ENCODE data around the gene KCNQ1.

DNA sequence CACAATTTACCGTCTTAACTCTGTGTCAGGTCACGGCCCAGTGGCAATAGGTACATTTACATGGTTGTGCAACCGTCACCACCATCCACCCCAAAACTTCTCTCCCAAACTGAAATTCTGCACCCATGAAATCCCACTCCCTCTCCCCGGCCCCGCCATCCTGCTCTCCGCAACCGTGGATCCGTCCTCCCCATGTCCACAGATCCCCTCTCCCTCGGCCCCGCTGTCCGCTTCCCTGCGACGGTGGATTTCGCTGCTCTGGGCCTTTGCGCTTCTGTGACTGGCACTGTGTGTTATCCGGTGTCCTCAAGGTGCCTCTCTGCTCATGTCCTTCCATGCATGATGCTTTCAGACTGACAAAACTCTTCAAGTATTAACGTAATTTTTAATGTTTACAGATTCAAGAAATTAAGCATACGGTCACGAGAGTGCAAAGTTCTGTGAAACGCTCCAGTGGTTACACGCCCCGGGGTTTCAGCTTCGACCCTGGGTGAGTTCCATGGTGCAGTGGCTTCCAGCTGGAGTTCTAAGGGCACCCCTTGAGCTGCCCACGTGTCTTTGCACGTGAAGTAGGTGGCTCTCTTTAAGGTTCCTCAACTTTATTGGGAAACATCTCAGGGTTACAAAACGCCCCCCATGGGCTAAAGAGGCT, 76.4 kb downstream of the KCNQ1 start:
- TF ChIP-seq GATA3 (IDR thresholded peaks at IDR 0.05; ENCODE audit: low read depth, low read length) (no peak), GATA2 (IDR thresholded peaks at IDR 0.05; ENCODE audit: low read depth, low read length) (no peak)
